AG09309 (cell line): Measurements from ENCODE around the gene FRMD7.

Source experiments
- DNase-seq: peaks from one replicate; pipeline ENCODE4 v3.0.0-alpha.2; 2010; ENCODE audit warnings: low read depth
- H3K4me3 ChIP-seq: 2 replicates; pipeline ENCODE4 v1.5.1; 2011; ENCODE audit warnings: mild to moderate bottlenecking, low read depth, low read length, moderate library complexity; ENCODE audit not compliant: control insufficient read depth
- CTCF ChIP-seq: IDR thresholded peaks from 2 replicates; pipeline ENCODE4 v1.5.1; 2011; ENCODE audit warnings: mild to moderate bottlenecking, low read depth, low read length, inconsistent platforms; ENCODE audit not compliant: insufficient read depth, control insufficient read depth; ENCODE audit errors: missing control alignments

FRMD7 gene

GRCh38 chrX:132030264-132030663 lies 97.6 kb downstream of the FRMD7 start:
- H3K4me3 ChIP-seq, result no peak overlapping the region
- DNase-seq, result no peak
- TF ChIP-seq CTCF, result no peak
